SK-N-SH (cell line): ENCODE measurements around the gene UGT1A4. TPM values are rescaled to one million over a fixed set of nuclear protein-coding genes. Genes with fewer than 3 reads are reported as not detected.

Experiments
- CTCF ChIA-PET: fragments of 300-600, 350-600 bp; formaldehyde crosslinking; extraction: SDS; loops from one replicate; lab custom pipeline; 2021; lab: Yijun Ruan, JAX
- POLR2A ChIA-PET: fragments of 350-600 bp; sonication (Branson Sonifier 250); formaldehyde crosslinking; extraction: SDS; loops from one replicate; lab custom pipeline; 2020; ENCODE audit warnings: antibody characterized with exemption, inconsistent platforms; lab: Yijun Ruan, JAX
- DNase-seq: peaks from one replicate; pipeline ENCODE4 v3.0.0; 2012
- H2AFZ ChIP-seq: fragments of 200-600 bp; sonication (generic); 2 replicates; pipeline ENCODE4 v1.8.1; 2016; ENCODE audit warnings: antibody characterized with exemption, mild to moderate bottlenecking, low read depth
- H3F3A ChIP-seq: fragments of 200-600 bp; sonication (generic); replicated peaks from 2 replicates; pipeline ENCODE3; 2016; ENCODE audit warnings: antibody characterized with exemption, mild to moderate bottlenecking; ENCODE audit not compliant: insufficient read depth
- H3K27ac ChIP-seq, 2 experiments: fragments of 200-500 bp in 1 of 2; fragments of 200-600 bp in 1 of 2; sonication (Bioruptor generic) in 1 of 2; sonication (generic), shearing (Covaris generic) in 1 of 2; 2 replicates each; pipeline versions ENCODE4 v1.5.1 to v1.6.1; 2014 to 2016; ENCODE audit warnings: low read depth in 2 of 2, inconsistent platforms in 1 of 2, low read length in 1 of 2, mild to moderate bottlenecking in 1 of 2, mixed read lengths in 1 of 2
- H3K27me3 ChIP-seq: fragments of 200-600 bp; sonication (generic), shearing (Covaris generic); 2 replicates; pipeline ENCODE4 v1.6.1; 2016; ENCODE audit warnings: mixed run types; ENCODE audit not compliant: insufficient read depth
- H3K36me3 ChIP-seq, 2 experiments: fragments of 200-500 bp in 1 of 2; fragments of 200-600 bp in 1 of 2; sonication (Bioruptor generic) in 1 of 2; sonication (generic) in 1 of 2; replicated peaks in 1 of 2; 2 replicates each; pipeline versions ENCODE3 to v1.5.1; 2014 to 2016; ENCODE audit warnings: low read length in 1 of 2, mild to moderate bottlenecking in 1 of 2; ENCODE audit not compliant: insufficient read depth in 2 of 2, control insufficient read depth in 1 of 2
- H3K4me1 ChIP-seq, 2 experiments: fragments of 200-500 bp in 1 of 2; fragments of 200-600 bp in 1 of 2; sonication (Bioruptor generic) in 1 of 2; sonication (generic), shearing (Covaris generic) in 1 of 2; 2 replicates each; pipeline versions ENCODE4 v1.5.1 to v1.6.1; 2014 to 2016; ENCODE audit warnings: low read depth in 1 of 2, low read length in 1 of 2, mixed run types in 1 of 2; ENCODE audit not compliant: insufficient read depth in 2 of 2, control insufficient read depth in 1 of 2
- H3K4me2 ChIP-seq: fragments of 200-600 bp; sonication (generic), shearing (Covaris generic); 2 replicates; pipeline ENCODE4 v1.6.1; 2017; ENCODE audit warnings: mixed run types
- H3K4me3 ChIP-seq, 2 experiments: fragments of 200-500 bp in 1 of 2; fragments of 200-600 bp in 1 of 2; sonication (Bioruptor generic) in 1 of 2; sonication (generic), shearing (Covaris generic) in 1 of 2; 2 replicates each; pipeline versions ENCODE4 v1.5.1 to v1.8.1; 2014 to 2016; ENCODE audit warnings: low read depth in 2 of 2, inconsistent platforms in 1 of 2, low read length in 1 of 2, mild to moderate bottlenecking in 1 of 2, mixed read lengths in 1 of 2, moderate library complexity in 1 of 2
- H3K79me2 ChIP-seq: fragments of 200-600 bp; sonication (generic); 2 replicates; pipeline ENCODE4 v1.8.1; 2017; ENCODE audit warnings: mild to moderate bottlenecking; ENCODE audit not compliant: insufficient read depth
- H3K9ac ChIP-seq: fragments of 200-600 bp; sonication (generic); 2 replicates; pipeline ENCODE4 v1.6.1; 2017; ENCODE audit warnings: mixed run types
- H3K9me2 ChIP-seq: fragments of 200-600 bp; sonication (generic); 2 replicates; pipeline ENCODE4 v1.6.1; 2017; ENCODE audit warnings: mixed run types
- H3K9me3 ChIP-seq: fragments of 200-600 bp; sonication (generic); 2 replicates; pipeline ENCODE4 v1.6.1; 2017; ENCODE audit warnings: mixed run types, mild to moderate bottlenecking, moderate library complexity
- H4K20me1 ChIP-seq: fragments of 200-600 bp; sonication (generic); 2 replicates; pipeline ENCODE4 v1.6.1; 2017; ENCODE audit warnings: mild to moderate bottlenecking, mixed run types; ENCODE audit not compliant: insufficient read depth
- ELF1 ChIP-seq: IDR thresholded peaks from 2 replicates; pipeline ENCODE4 v1.4.0; 2012
- FOXJ3 ChIP-seq: sonication (generic); formaldehyde crosslinking; IDR thresholded peaks from 2 replicates; pipeline ENCODE4 v1.5.1; 2020; ENCODE audit warnings: mild to moderate bottlenecking, missing genetic modification reagents
- FOXM1 ChIP-seq: IDR thresholded peaks from 2 replicates; pipeline ENCODE4 v1.4.0; 2012; ENCODE audit warnings: low read depth, mild to moderate bottlenecking
- GATA2 ChIP-seq: sonication (generic); formaldehyde crosslinking; IDR thresholded peaks from 2 replicates; pipeline ENCODE4 v1.5.0; 2020; ENCODE audit warnings: mild to moderate bottlenecking, missing genetic modification reagents
- MEF2A ChIP-seq: IDR thresholded peaks from 2 replicates; pipeline ENCODE4 v1.4.0; 2012; ENCODE audit warnings: low read depth, borderline replicate concordance
- MXI1 ChIP-seq: IDR thresholded peaks from 2 replicates; pipeline ENCODE4 v1.6.1; 2012; ENCODE audit warnings: mild to moderate bottlenecking, low read depth, low read length, improper control_type of control experiment
- NFIC ChIP-seq: IDR thresholded peaks from 2 replicates; pipeline ENCODE4 v1.4.0; 2012; ENCODE audit warnings: borderline replicate concordance
- POLR2AphosphoS5 ChIP-seq: IDR thresholded peaks from 2 replicates; pipeline ENCODE4 v1.6.1; 2012; ENCODE audit warnings: low read depth, low read length
- RFX5 ChIP-seq: IDR thresholded peaks from 2 replicates; pipeline ENCODE4 v1.6.1; 2012; ENCODE audit warnings: mild to moderate bottlenecking, improper control_type of control experiment, low read length
- TAF1 ChIP-seq: IDR thresholded peaks from 2 replicates; pipeline ENCODE4 v1.6.1; 2012; ENCODE audit warnings: low read depth, mild to moderate bottlenecking, low read length, moderate library complexity, borderline replicate concordance
- TCF12 ChIP-seq: IDR thresholded peaks from 2 replicates; pipeline ENCODE4 v1.4.0; 2012
- TEAD4 ChIP-seq: IDR thresholded peaks from 2 replicates; pipeline ENCODE4 v1.4.0; 2012; ENCODE audit warnings: mild to moderate bottlenecking, borderline replicate concordance; ENCODE audit not compliant: insufficient read depth
- WGBS: methylation state at CpG from one replicate; pipeline ENCODE4 v1.1.6; 2017; ENCODE audit warnings: low lambda C conversion rate; 5-methylcytosine and 5-hydroxymethylcytosine counted together
- polyA plus RNA-seq, 3 experiments: library from polyadenylated mRNA; depleted of rRNA; stranded (reverse); fragments of >200 nt; gene quantifications; 2 replicates each; pipeline ENCODE4 v1.2.3, GENCODE V29; 2012
- TF ChIP-seq, protein P1 (sequence below): IDR thresholded peaks from 2 replicates; pipeline ENCODE4 v1.6.1; 2012; ENCODE audit warnings: mild to moderate bottlenecking, low read depth, low read length, moderate library complexity
- TF ChIP-seq, protein P2 (sequence below): fragments of 200-600 bp; sonication (generic); IDR thresholded peaks from 2 replicates; pipeline ENCODE4 v1.6.1; 2017; ENCODE audit warnings: antibody characterized with exemption, mild to moderate bottlenecking, moderate library complexity
- TF ChIP-seq, protein P3 (sequence below): fragments of 150-350 bp; IDR thresholded peaks from 2 replicates; pipeline ENCODE4 v1.6.1; 2016; ENCODE audit warnings: mild to moderate bottlenecking, low read depth, low read length
- TF ChIP-seq, protein P4 (sequence below): IDR thresholded peaks from 2 replicates; pipeline ENCODE4 v1.4.0; 2012; ENCODE audit warnings: low read depth

The UGT1A4 gene
- polyA plus RNA-seq, 1 of the 3 experiments (the other 2 are of a cell fraction) = not detected

DNA sequence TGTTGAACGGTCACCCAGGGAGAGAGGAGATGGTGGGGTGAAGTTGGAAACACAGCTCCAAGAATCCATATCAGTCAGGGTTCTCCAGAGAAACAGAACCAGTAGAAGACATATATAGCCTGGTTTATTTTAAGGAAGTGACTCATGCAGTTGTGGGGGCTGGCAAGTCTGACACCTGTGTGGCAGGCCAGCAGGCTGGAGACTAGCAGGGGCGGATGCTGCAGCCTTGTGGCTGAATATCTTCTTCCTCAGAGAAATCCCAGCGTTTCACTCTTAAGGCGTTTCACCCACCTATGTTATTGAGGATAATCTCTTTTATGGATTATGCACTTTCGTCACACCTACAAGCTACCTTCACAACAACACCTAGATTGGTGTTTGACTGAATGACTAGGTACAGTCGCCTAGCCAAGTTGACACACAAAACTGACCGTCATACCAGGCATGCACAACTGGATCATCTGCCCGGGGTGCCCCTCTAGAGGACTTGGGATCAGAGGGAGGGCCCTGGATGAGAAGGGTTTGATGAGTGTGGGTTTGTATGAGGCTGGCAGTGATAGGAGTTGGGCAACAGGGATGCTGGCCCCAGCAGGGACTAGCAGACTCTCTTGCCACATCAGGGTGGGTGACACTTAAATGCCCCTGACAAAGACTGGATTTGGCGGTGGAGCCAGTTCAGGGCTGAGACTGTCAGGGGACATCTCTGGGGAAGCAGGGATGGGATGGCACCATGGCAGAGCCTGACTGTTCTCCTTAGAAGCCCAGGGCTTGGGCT, 83.0 kb downstream of the UGT1A4 start:
- Histone ChIP-seq H3K27me3 (no peaks in the 10 kb centered on the region), H3K4me1 (no peaks in the 10 kb centered on the region), H2AFZ (no peak overlapping the region), H3K36me3 (no peaks in the 10 kb centered on the region), H4K20me1 (no peaks in the 10 kb centered on the region), H3K27ac (no peak overlapping the region), H3F3A (no peaks in the 10 kb centered on the region), H3K4me3 (no peak overlapping the region), H3K79me2 (no peaks in the 10 kb centered on the region), H3K4me2 (no peak overlapping the region), H3K9me3 (no peaks in the 10 kb centered on the region; the same call in 1 of the 2 replicates)
- WGBS = 71% methylated on average over 6 of the region's 9 CpGs
- CTCF ChIA-PET = no interaction called here
- TF ChIP-seq GATA2 (CRISPR knock-in tag) (no peak), MEF2A (0 out of 2 replicates have a peak, but pooled peaks have one; percentile 13)
- TF ChIP-seq, all 33 proteins: peak for 1
- POLR2A ChIA-PET = no interaction called here
- H3K9me2 ChIP-seq = no peaks in the 10 kb centered on the region
- DNase-seq = no peak
- no peak overlapping the region for H3K9ac ChIP-seq

DNA sequence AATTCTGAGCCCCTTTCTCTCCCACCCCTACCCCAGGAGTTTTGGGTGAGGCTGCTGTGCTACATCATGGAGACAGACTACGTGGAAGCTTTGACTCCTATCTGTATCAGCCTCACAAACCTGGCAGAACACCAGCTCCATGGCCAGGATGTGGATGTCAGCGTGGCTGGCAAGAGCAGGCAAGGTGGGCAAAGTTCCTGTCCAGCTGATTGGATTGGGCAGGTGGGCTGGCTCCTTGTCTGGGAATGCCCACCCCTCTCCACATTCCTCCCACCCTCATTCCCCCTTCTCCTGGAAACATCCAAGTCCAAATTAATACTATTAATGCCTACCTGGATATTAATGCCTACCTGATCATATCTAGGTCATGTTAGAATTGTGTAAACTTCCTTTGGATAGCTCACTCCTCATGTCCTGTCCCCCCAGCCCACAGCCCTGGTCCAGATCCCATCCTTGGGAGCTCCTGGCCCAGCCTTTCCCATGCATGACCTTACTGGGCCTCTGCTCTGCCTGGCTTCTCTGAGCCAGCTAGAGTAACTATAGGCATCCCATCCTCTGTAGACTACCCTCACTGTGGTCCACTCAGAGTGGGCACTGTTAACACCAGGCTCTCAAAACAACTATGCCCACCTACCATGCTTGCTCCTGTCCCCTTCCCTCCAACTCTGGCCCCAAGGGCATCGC, 83.7 kb downstream of the UGT1A4 start:
- POLR2A ChIA-PET = no interaction called here
- no peak for DNase-seq
- Histone ChIP-seq H2AFZ (no peak overlapping the region), H3K4me2 (no peak overlapping the region), H3K9ac (no peak overlapping the region), H3K27ac (no peak overlapping the region), H4K20me1 (no peaks in the 10 kb centered on the region), H3F3A (no peaks in the 10 kb centered on the region), H3K4me3 (no peak overlapping the region), H3K9me3 (no peaks in the 10 kb centered on the region; the same call in 1 of the 2 replicates), H3K27me3 (no peaks in the 10 kb centered on the region), H3K36me3 (no peaks in the 10 kb centered on the region), H3K79me2 (no peaks in the 10 kb centered on the region), H3K4me1 (no peaks in the 10 kb centered on the region), H3K9me2 (no peaks in the 10 kb centered on the region)
- CTCF ChIA-PET = no interaction called here
- WGBS = 38% methylated on average over 3 of the region's 3 CpGs
- TF ChIP-seq FOXM1 (no peak), FOXJ3 (no peak), POLR2AphosphoS5 (no peak), MEF2A (no peak), ELF1 (no peak), TCF12 (no peak), NFIC (no peak), TEAD4 (no peak), RFX5 (no peak), TAF1 (no peak), MXI1 (no peak)
- TF ChIP-seq, protein P1, sequence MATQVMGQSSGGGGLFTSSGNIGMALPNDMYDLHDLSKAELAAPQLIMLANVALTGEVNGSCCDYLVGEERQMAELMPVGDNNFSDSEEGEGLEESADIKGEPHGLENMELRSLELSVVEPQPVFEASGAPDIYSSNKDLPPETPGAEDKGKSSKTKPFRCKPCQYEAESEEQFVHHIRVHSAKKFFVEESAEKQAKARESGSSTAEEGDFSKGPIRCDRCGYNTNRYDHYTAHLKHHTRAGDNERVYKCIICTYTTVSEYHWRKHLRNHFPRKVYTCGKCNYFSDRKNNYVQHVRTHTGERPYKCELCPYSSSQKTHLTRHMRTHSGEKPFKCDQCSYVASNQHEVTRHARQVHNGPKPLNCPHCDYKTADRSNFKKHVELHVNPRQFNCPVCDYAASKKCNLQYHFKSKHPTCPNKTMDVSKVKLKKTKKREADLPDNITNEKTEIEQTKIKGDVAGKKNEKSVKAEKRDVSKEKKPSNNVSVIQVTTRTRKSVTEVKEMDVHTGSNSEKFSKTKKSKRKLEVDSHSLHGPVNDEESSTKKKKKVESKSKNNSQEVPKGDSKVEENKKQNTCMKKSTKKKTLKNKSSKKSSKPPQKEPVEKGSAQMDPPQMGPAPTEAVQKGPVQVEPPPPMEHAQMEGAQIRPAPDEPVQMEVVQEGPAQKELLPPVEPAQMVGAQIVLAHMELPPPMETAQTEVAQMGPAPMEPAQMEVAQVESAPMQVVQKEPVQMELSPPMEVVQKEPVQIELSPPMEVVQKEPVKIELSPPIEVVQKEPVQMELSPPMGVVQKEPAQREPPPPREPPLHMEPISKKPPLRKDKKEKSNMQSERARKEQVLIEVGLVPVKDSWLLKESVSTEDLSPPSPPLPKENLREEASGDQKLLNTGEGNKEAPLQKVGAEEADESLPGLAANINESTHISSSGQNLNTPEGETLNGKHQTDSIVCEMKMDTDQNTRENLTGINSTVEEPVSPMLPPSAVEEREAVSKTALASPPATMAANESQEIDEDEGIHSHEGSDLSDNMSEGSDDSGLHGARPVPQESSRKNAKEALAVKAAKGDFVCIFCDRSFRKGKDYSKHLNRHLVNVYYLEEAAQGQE = no peak
- TF ChIP-seq, protein P2, sequence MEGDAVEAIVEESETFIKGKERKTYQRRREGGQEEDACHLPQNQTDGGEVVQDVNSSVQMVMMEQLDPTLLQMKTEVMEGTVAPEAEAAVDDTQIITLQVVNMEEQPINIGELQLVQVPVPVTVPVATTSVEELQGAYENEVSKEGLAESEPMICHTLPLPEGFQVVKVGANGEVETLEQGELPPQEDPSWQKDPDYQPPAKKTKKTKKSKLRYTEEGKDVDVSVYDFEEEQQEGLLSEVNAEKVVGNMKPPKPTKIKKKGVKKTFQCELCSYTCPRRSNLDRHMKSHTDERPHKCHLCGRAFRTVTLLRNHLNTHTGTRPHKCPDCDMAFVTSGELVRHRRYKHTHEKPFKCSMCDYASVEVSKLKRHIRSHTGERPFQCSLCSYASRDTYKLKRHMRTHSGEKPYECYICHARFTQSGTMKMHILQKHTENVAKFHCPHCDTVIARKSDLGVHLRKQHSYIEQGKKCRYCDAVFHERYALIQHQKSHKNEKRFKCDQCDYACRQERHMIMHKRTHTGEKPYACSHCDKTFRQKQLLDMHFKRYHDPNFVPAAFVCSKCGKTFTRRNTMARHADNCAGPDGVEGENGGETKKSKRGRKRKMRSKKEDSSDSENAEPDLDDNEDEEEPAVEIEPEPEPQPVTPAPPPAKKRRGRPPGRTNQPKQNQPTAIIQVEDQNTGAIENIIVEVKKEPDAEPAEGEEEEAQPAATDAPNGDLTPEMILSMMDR = no peak
- TF ChIP-seq, protein P3, sequence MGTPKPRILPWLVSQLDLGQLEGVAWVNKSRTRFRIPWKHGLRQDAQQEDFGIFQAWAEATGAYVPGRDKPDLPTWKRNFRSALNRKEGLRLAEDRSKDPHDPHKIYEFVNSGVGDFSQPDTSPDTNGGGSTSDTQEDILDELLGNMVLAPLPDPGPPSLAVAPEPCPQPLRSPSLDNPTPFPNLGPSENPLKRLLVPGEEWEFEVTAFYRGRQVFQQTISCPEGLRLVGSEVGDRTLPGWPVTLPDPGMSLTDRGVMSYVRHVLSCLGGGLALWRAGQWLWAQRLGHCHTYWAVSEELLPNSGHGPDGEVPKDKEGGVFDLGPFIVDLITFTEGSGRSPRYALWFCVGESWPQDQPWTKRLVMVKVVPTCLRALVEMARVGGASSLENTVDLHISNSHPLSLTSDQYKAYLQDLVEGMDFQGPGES = no peak
- TF ChIP-seq, protein P4, sequence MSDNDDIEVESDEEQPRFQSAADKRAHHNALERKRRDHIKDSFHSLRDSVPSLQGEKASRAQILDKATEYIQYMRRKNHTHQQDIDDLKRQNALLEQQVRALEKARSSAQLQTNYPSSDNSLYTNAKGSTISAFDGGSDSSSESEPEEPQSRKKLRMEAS = no peak
